ENCODE data around the gene ZNF683.

- no peak for TF ChIP-seq CTCF (IDR thresholded peaks at IDR 0.05)
- no peak for TF ChIP-seq POLR2A (IDR thresholded peaks at IDR 0.05)
- no peak for TF ChIP-seq POLR2AphosphoS5 (IDR thresholded peaks at IDR 0.05)
- TF ChIP-seq EP300 (IDR thresholded peaks at IDR 0.05), result peak in 1 of 4 donors; percentile 7
These were observed 20.8 kb downstream of the ZNF683 start for GRCh38 chr1:26351590-26352337.

Data from upper lobe of left lung (tissue), 4 donors.